Left lobe of liver (tissue), 2 donors: ENCODE results near the gene COL21A1. TPM values are rescaled to one million over a fixed set of nuclear protein-coding genes. Genes with fewer than 3 reads are reported as not detected.

Experiments
- ATAC-seq: fragments of 200-7000 bp; cut with Tn5 transposase; one replicate; pipeline ENCODE4 v1.9.1; 2020; ENCODE audit warnings: mild to moderate bottlenecking, moderate library complexity
- DNase-seq: peaks from one replicate; pipeline ENCODE4 v3.0.0-alpha.2; 2020; ENCODE audit warnings: low spot score
- total RNA-seq: library from RNA; stranded (reverse); gene quantifications from one replicate; pipeline ENCODE4 v1.2.1, GENCODE V29; 2021
- donor health status: DM: no; HTN: no; CAD: no; lungs with moderate emphysema.
- donor health status: DM: no; HTN: yes; CAD: no.

COL21A1 gene
- total RNA-seq, 1 donor from 2014 or later: 0.43 TPM

DNA sequence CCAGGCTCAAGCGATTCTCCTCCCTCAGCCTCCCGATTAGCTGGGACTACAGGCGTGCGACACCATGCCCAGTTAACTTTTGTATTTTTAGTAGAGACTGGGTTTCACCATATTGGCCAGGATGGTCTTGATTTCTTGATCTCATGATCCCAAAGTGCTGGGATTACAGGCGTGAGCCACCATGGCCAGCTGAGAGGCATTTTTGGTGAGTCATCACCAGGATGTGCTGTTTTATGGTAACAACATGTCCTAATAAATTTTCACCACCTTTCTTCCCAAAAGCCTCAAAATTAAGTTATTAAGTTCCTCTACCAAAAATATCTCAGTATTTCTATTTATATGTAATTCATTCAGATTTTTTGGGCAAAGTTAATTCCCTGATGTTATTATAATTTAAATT is 53.5 kb downstream of the COL21A1 start:
- no peak for ATAC-seq
- DNase-seq: no peak

DNA sequence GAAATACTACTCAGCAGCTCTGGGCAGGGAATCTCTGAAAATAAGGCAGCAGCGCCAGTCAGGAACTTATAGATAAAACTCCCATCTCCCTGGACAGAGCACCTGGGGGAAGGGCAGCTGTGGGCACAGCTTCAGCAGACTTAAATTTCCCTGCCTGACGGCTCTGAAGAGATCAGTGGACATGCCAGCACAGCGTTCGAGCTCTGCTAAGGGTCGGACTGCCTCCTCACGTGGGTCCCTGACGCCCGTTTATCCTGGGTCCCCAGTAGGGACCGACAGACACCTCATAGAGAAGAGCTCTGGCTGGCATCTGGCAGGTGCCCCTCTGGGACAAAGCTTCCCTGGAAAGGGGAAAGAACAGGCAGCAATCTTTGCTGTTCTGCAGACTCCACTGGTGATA is 59.0 kb downstream of the COL21A1 start:
- ATAC-seq: no peak
- no peak for DNase-seq

DNA sequence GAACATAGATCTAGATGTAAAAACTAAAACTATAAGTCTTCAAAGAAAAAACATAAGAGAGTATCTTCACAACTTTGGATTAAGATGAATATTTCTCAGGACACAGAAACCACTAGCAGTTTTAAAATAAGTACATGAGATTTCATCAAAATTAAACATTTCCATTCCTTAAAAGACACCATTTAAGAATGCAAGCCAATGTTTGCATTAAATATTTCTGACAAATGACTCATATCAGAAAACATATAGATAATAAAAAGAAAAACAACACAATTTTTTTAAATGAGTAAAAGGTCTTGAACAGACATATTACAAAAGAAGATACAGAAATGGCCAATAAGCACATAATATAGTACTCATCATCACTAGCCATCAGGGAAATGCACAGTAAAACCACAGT is 59.7 kb downstream of the COL21A1 start:
- DNase-seq (no peak), ATAC-seq (no peak)

DNA sequence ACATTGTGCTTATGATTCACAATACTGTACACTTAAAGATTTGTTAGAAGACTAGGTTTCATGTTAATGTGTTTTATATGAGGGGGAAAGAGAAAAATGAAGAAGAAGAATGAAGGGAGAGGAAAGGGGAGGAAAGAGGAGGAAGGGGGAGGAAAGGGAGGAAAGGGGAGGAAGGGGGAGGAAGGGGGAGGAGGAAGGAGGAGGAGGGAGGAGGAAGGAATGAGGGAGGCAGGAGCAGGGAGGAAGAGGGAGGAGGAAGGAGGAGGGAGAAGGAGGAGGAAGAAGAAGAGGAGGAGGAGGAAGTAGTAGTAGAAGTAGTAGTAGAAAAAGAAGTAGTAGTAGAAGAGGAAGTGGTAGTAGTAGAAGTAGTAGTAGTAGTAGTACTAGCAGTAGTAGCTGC is 70.6 kb downstream of the COL21A1 start:
- ATAC-seq: no peak
- no peak for DNase-seq

DNA sequence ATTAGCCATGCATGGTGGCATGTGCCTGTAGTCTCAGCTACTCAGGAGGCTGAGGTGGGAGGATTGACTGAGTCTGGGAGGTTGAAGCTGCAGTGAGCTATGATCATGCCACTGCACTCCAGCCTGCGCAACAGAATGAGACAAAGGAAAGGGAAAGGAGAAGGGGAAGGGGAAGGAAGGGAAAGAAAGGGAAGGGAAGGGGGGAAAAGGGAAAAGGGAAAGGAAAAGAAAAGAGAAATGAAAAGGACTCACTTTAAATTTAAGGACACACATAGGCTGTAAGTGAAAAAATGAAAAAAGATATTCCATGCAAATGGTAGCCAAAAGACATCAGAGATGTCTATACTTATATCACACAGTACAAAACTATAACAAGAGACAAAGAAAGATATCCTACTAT is 74.2 kb downstream of the COL21A1 start:
- DNase-seq (no peak), ATAC-seq (no peak)

DNA sequence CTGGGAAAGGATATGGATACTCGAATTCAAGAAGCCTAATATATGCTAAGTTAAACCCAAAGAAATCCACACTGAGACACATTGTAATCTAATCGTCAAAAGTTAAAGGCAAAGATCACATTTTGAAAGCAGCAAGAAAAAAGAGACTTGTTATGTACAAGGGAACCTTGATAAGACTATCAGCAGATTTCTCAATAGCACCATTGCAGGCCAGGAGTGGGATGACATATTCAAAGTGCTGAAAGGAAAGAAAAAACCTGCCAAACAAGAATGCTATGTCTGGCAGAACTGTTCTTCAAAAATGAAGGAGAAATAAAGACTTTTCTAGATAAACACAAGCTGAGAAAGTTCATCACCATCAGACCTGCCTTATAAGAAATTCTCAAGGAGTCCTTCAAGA is 75.2 kb downstream of the COL21A1 start:
- no peak for DNase-seq
- no peak for ATAC-seq

DNA sequence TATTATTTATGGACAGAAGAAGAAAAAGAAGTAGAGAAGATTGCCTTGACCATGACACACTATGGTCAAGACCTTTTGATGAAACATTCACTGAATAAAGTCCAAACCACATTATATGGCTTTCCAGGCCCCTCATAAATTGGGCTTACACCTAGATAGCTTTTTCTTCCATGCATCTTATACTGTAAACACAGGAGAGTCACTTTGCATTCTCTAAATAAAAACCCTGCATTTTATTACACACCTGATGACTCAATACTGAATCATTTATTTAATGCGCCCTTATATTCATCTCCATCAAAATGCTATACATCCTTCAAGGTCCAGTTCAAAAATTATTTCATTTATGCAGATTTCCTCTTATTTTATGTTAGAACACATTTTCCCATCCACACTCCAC is 78.0 kb downstream of the COL21A1 start:
- DNase-seq (no peak), ATAC-seq (no peak)

DNA sequence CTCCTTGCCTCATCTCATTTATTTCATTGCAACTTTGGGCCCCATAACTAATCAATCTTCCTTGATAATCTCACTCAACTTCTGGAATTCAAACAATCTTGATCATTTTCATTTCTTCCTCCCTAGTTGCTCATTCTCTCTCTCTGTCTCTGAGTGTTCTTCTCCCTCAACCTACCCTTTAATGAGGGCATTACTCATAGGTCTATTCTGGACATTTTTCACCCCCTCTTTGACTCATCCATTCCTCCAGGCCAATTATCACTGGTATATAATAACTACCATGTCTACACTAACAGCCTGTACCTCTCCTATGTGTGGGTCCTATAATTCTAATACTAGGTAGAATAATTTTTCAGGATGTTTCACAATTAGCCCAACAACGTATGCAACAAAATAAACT is 78.8 kb downstream of the COL21A1 start:
- no peak for ATAC-seq

DNA sequence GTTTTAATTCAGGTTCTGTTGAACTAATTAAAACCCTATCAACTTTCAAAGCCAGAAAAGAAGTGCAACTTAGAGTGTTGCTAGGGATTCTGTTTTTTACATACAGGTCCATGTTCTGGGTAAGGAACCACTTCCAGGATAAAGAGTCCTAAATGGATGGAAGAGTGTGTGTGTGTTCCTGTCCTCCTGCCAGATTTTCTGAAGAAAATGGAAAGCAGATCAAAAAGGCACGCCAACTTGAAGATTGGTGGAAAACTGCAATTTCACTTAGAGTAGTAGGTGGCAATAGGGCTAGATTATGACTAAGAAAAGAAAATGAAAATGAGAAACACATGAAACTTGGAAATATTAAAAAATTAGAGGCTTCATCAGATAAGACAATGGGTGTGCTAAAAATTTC is 85.3 kb downstream of the COL21A1 start:
- DNase-seq: no peak
- ATAC-seq: no peak

More for the DNA sequence above, 78.8 kb downstream of the COL21A1 start:
- no peak for DNase-seq

DNA sequence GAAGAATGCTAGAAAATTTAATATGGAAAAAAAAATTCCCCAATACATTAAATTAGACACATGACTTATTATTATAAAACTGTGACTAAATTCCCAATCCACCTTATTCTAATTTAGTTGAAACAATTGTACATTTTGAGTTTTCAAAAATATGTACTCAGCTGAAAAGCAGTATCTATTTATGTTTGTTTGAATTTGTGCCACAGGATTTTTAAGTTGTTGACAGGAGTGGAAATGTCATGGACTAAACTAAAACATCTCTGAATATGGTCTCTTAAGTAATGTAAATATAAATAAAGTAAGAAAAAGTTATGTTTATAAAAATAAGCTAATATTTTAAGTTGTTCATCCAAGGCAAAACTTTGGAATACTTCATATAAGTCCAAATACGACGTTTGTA is 86.9 kb downstream of the COL21A1 start:
- DNase-seq (no peak), ATAC-seq (no peak)

DNA sequence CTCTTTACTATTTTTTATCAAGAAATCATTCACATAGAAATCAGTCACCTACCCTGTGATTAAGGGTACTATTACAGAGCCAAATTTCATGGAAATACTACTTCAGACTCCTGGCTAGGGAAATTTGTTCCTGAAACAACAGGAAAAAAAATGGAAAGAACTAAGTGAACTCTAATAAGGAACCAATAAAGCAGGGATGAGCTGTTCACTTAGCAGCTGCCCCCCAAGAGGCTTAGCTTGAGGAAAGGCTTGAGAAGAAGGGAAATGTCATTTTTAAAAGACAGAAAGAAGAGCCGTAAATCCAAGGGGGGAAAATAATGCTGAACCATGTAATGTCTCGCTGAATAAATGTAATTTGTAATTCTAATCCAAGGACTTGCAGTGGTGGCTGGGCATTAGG is 88.8 kb downstream of the COL21A1 start:
- DNase-seq: no peak
- no peak for ATAC-seq

DNA sequence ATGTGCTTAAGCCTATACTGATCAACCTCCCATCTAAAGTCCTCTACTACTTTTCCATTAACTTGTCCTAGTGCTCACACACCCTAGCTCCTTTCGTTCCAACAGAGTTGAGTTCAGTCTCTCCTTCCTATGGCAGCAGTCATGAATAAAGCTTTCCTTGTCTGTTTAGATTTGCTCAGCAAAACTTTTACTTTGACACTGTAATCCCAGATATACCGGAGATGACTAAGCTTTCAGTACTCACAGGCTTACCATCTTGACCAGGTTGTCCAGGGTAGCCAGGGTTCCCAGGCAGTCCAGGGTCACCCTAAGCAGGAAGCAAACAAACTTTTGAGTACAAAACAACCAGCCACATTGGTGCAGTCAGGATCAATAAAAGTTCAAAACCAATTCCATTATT is 90.7 kb downstream of the COL21A1 start:
- no peak for ATAC-seq
- DNase-seq: no peak

DNA sequence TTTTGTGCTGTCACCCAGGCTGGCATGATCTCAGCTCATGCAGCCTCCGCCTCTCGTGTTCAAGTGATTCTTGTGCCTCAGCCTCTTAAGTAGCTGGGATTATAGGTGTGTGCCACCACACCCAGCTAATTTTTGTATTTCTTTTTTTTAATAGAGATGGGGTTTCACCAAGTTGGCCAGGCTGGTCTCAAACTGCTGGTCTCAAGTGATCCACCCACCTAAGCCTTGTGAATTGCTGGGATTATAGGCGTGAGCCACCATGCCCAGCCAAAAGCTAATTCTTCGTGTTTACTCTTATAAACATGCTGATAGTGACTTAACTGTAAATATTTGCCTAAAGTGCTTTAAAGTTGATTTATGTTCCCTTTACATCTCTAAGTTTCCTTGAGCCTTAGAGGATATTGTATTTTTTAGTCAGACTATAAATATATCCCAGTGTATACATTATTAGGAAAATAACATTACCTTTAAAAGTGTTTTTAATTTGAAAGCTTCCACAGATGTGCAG is 91.7 kb downstream of the COL21A1 start:
- DNase-seq (no peak), ATAC-seq (no peak)

DNA sequence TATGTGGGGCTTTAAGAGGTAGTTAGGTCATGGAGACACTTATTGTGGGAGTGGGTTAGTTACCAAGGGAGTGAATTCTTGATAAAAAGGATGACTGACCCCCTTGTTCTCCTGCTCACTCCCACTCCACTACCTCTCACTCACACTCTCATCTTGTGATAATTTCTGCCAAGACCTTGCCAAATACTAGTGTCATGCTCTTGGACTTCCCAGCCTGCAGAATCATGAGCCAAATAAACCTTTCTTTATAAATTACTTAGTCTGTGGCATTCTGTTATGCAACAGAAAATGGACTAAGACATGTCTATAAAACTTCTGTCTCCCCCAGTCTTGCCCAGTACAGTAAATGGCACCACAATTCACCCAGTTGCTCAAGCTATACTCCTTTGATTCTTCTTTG is 93.3 kb downstream of the COL21A1 start:
- ATAC-seq (no peak), DNase-seq (no peak)

DNA sequence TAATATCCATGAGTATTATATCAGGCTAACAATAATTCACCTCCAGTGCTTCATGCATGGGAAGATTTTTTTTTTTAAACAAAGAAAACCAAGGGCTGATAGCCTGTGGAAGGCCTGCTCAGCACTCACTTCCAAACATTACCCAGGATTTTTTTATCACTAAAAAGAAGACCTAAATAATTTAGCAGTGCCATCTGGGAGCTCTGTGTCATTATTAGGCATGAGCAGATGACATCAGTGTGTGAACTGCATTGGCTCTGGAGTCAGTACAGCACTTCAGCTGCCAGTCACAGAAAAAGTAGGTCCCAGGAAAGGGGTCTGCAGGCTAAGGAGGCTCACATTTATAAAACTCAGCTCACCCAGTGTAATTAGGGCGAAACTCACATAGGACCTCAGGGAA is 94.8 kb downstream of the COL21A1 start:
- DNase-seq: no peak
- no peak for ATAC-seq

DNA sequence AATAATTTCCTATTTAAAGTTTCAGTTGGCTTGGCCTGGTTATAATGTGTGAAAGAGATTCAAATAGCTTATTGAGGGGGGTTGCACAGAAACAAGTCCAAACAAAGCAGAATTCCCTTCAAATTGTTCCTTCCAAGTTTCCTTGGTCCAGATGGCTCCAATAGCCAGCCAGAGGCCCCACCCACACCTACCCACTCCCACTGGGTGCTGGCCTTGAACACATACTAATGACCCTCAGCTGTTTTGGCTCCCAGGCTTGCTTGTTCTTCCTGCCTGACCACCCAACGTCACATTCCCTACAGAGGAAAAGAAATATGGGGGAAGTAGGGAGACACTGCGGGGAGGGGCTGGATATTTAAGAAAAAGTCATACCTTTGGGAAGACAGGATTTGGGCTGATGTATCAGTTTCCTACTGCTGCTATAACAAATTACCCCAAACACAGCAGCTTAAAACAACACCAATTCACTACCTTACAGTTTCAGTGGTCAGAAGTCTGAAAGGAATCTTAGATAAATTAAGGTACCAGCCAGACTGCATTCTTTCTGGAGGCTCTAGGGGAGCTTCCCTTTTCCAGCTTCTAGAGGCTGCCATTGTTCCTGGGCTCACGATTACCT is 95.7 kb downstream of the COL21A1 start:
- no peak for DNase-seq
- no peak for ATAC-seq

DNA sequence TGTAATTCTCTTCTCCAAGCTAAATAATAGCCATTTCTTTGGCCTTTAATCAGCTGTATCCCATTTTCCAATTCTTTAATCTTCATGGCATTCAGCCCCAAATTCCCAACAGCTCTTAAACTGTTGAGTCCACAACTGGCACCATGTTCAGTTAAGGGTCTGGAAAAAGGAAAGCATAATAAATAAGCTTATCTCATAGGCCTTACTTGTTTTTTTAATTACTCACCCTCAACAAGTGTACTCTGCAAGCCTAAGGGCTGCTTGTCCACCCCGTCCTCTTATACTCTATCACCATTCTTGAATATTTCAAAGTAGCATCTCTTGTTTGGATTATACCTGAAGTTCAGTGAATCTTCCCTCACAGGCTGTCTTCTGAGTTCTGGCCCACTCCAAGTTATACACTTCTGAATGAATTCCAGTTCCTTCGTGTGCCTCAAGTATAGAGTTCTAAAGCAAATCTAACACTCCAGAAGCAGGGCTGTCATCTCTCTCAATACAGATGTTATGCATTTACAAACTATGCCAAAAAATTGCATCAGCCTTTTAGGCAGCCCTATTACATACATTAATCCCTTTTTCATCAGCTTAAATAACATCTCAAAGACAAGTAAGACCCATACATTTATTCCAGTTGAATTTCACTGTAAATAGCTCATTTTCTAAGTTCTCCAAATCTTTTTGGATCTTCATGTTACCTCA is 98.7 kb downstream of the COL21A1 start:
- ATAC-seq: no peak
- DNase-seq: no peak

DNA sequence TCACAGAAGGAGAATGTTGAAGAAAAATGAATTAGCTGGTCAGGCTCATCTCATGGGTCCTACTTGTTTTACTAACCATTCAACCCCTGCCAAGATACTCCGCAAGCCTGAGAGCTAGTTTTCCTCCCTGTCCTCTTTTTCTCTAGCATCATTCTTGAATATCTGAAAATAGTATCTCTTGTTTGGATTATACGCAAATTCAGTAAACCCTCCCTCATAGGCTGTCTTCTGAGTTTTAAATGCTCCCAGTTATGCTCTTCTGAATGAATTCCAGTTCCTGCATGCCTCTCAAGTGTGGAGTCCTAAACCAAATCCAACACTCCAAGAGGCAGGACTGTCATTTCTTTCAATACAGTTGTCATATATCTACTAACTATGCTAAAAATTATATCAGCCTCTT is 99.6 kb downstream of the COL21A1 start:
- no peak for ATAC-seq
- DNase-seq: no peak

DNA sequence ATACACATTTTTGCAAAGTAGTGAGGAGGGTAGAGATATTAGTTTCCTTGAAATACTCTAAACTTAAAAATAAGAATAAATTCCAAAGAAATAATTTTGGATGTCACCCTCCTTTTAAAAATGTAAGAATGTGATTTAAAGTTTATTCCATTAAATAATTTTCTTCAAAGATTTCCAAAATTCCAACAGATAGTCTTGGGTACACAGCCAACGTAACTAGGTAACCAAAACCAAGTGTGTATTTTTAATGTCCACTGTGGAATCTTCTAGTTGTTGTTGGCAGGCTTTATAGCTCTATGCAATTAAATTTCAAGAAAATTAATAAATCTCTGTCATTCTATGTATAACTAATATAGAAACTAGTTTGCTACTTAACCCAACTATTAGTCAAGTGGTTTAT is 101.3 kb downstream of the COL21A1 start:
- ATAC-seq (no peak), DNase-seq (no peak)

DNA sequence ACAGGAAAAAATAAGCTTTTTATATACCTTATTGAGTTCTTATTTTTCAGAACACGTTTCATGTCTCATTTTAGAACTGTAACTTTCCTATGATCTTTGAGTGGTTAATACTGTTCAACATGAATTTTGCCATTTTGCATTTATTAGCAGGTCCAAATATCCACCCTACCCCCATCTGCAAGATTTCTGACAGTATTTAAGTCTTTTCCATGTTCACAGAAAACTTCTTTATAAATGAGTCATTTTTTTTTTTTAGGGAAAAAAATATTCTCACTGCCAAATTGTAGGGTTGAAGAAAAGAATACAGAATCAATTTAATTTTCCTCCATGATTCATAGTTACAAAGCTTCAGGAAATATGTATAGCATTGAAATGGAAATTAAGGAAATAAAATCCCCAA is 101.8 kb downstream of the COL21A1 start:
- no peak for DNase-seq
- no peak for ATAC-seq

DNA sequence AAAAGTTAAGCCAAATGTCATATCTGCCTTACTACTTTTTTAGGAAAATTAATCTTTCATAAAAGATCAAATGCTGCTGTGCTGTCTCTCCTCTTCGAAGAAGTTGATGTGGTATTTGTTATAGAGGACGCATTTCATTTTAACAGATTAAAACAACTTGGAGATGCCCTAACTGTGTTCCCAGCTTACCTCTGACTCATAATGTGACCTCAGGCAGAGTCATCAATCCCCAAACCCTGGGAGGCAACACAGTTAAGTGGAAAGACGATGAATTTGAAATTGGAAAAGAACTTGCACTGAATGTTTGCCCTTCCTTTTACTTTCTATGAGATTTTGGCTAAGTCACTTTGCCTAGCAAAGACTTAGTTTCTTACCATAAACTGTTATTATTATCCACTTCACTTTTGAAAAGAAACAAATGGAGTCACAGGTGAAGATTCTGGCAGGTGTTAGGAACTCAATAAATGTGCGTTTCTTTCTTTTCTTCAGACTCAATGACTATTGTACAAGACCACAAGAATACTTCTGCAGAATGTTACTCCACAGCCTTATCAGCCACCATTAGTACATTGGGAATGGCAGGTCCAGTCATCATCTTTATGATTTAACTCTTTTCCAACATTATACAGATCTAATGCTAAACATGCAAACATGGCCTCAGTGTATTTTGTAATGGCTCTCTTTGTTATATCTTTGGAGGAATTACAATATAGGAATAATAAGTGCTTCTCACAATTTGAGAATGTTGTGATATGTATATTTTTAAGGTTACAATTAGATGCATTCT is 102.6 kb downstream of the COL21A1 start:
- DNase-seq: no peak
- ATAC-seq: no peak

DNA sequence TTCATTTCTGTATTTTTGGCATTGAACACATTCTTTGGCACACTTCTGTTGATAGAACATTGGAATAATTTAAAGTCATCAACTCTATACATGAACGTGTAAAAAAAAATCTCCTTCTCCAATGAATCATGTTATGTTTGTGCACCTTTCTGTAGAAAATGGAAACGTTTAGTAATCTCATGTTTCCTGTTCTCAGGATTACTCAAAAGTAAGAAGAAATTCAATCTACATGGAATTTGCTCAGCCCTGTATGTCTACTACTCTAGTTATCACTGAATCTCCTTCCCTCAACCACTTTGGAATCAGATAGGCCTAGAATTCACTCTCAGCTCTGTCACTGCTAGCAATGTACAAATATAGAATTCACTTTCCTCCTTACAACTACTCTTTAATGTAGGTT is 103.6 kb downstream of the COL21A1 start:
- DNase-seq: no peak
- ATAC-seq: no peak
